ENCODE results near the gene ACVR1. TPM values are rescaled to one million over a fixed set of nuclear protein-coding genes. Genes with fewer than 3 reads are reported as not detected.

The ACVR1 gene
- total and polyA plus RNA-seq, 9 of the 15 experiments (the other 6 are each of a cell fraction or from before 2014, with no cell fraction given), result 3.8 to 14.3 (median 6.9) TPM

GRCh38 chr2:157899125-157899839, 23.2 kb upstream of the ACVR1 start (continued):
- TF ChIP-seq ZNF696 (CRISPR knock-in tag; conservative IDR thresholded peaks at IDR 0.05) (no peak), OTX1 (CRISPR knock-in tag; IDR thresholded peaks at IDR 0.05) (no peak), HCFC1 (IDR thresholded peaks at IDR 0.05; ENCODE audit: low read depth, low read length) (no peak), BCL6 (CRISPR knock-in tag; IDR thresholded peaks at IDR 0.05) (no peak), ZKSCAN3 (CRISPR knock-in tag; IDR thresholded peaks at IDR 0.05) (no peak), NR2C2 (CRISPR knock-in tag; IDR thresholded peaks at IDR 0.05) (no peak), NR2C2 (tag; IDR thresholded peaks at IDR 0.05) (peak; percentile 72), TAF15 (IDR thresholded peaks at IDR 0.05; ENCODE audit: low read depth, low read length) (no peak), ZNF274 (IDR thresholded peaks at IDR 0.05; ENCODE audit: borderline replicate concordance, low read depth, low read length) (peak; percentile 49; the same call in 1 of the 2 replicates), ZNF436 (CRISPR knock-in tag; IDR thresholded peaks at IDR 0.05) (no peak), ZNF143 (CRISPR knock-in tag; IDR thresholded peaks at IDR 0.05) (no peak), ESRRA (IDR thresholded peaks at IDR 0.05; ENCODE audit: borderline replicate concordance, low read depth) (peak; percentile 59), FOXK2 (conservative IDR thresholded peaks at IDR 0.05 in 1 of 2, IDR thresholded peaks at IDR 0.05 in 1 of 2; ENCODE audit: low read depth in 2 of 2) (peak; percentile 73), RBM22 (IDR thresholded peaks at IDR 0.05; ENCODE audit: low read depth, low read length, poor library complexity, severe bottlenecking) (no peak), U2AF2 (optimal IDR thresholded peaks at IDR 0.05; ENCODE audit: low read depth, low read length) (no peak), EZH2 (IDR thresholded peaks at IDR 0.05; ENCODE audit: borderline replicate concordance, low read depth, low read length) (no peak), NELFE (IDR thresholded peaks at IDR 0.05; ENCODE audit: insufficient read depth, insufficient read length) (no peak), ERF (CRISPR knock-in tag; IDR thresholded peaks at IDR 0.05) (no peak), PRMT5 (CRISPR knock-in tag; IDR thresholded peaks at IDR 0.05) (no peak), TRIM28 (IDR thresholded peaks at IDR 0.05) (no peak; the same call in 1 of the 2 replicates)
- TF ChIP-seq, protein P1, sequence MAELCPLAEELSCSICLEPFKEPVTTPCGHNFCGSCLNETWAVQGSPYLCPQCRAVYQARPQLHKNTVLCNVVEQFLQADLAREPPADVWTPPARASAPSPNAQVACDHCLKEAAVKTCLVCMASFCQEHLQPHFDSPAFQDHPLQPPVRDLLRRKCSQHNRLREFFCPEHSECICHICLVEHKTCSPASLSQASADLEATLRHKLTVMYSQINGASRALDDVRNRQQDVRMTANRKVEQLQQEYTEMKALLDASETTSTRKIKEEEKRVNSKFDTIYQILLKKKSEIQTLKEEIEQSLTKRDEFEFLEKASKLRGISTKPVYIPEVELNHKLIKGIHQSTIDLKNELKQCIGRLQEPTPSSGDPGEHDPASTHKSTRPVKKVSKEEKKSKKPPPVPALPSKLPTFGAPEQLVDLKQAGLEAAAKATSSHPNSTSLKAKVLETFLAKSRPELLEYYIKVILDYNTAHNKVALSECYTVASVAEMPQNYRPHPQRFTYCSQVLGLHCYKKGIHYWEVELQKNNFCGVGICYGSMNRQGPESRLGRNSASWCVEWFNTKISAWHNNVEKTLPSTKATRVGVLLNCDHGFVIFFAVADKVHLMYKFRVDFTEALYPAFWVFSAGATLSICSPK (IDR thresholded peaks at IDR 0.05; ENCODE audit: borderline replicate concordance), result no peak
- TF ChIP-seq, protein P2, sequence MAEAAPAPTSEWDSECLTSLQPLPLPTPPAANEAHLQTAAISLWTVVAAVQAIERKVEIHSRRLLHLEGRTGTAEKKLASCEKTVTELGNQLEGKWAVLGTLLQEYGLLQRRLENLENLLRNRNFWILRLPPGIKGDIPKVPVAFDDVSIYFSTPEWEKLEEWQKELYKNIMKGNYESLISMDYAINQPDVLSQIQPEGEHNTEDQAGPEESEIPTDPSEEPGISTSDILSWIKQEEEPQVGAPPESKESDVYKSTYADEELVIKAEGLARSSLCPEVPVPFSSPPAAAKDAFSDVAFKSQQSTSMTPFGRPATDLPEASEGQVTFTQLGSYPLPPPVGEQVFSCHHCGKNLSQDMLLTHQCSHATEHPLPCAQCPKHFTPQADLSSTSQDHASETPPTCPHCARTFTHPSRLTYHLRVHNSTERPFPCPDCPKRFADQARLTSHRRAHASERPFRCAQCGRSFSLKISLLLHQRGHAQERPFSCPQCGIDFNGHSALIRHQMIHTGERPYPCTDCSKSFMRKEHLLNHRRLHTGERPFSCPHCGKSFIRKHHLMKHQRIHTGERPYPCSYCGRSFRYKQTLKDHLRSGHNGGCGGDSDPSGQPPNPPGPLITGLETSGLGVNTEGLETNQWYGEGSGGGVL (CRISPR knock-in tag; IDR thresholded peaks at IDR 0.05), result no peak
- TF ChIP-seq, protein P3, sequence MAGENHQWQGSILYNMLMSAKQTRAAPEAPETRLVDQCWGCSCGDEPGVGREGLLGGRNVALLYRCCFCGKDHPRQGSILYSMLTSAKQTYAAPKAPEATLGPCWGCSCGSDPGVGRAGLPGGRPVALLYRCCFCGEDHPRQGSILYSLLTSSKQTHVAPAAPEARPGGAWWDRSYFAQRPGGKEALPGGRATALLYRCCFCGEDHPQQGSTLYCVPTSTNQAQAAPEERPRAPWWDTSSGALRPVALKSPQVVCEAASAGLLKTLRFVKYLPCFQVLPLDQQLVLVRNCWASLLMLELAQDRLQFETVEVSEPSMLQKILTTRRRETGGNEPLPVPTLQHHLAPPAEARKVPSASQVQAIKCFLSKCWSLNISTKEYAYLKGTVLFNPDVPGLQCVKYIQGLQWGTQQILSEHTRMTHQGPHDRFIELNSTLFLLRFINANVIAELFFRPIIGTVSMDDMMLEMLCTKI (IDR thresholded peaks at IDR 0.05; ENCODE audit: partially characterized antibody), result no peak

Data from K562 (cell line).